Hematopoietic multipotent progenitor cell treated with erythropoietin and hydrocortisone succinate and interleukin-3 and kit ligand, for 4 days (in vitro differentiated cells): Measurements from ENCODE around the gene WNT7A.

Experiments
- DNase-seq: peaks from one replicate; pipeline ENCODE4 v3.0.0-alpha.2; 2015

Gene WNT7A

GRCh38 chr3:13767896-13768295 lies 112.0 kb downstream of the WNT7A start:
- DNase-seq: no peak

GRCh38 chr3:13767030-13767429 lies 112.8 kb downstream of the WNT7A start:
- DNase-seq: no peak
